SK-N-SH (cell line): Measurements from ENCODE around the gene SP2. TPM values are rescaled to one million over a fixed set of nuclear protein-coding genes. Genes with fewer than 3 reads are reported as not detected.

ENCODE experiments used
- CTCF ChIA-PET: fragments of 300-600, 350-600 bp; formaldehyde crosslinking; extraction: SDS; loops from one replicate; lab custom pipeline; 2021; lab: Yijun Ruan, JAX
- POLR2A ChIA-PET: fragments of 350-600 bp; sonication (Branson Sonifier 250); formaldehyde crosslinking; extraction: SDS; loops from one replicate; lab custom pipeline; 2020; ENCODE audit warnings: antibody characterized with exemption, inconsistent platforms; lab: Yijun Ruan, JAX
- DNase-seq: peaks from one replicate; pipeline ENCODE4 v3.0.0; 2012
- H2AFZ ChIP-seq: fragments of 200-600 bp; sonication (generic); 2 replicates; pipeline ENCODE4 v1.8.1; 2016; ENCODE audit warnings: antibody characterized with exemption, mild to moderate bottlenecking, low read depth
- H3F3A ChIP-seq: fragments of 200-600 bp; sonication (generic); replicated peaks from 2 replicates; pipeline ENCODE3; 2016; ENCODE audit warnings: antibody characterized with exemption, mild to moderate bottlenecking; ENCODE audit not compliant: insufficient read depth
- H3K27ac ChIP-seq, 2 experiments: fragments of 200-500 bp in 1 of 2; fragments of 200-600 bp in 1 of 2; sonication (Bioruptor generic) in 1 of 2; sonication (generic), shearing (Covaris generic) in 1 of 2; 2 replicates each; pipeline versions ENCODE4 v1.5.1 to v1.6.1; 2014 to 2016; ENCODE audit warnings: low read depth in 2 of 2, inconsistent platforms in 1 of 2, low read length in 1 of 2, mild to moderate bottlenecking in 1 of 2, mixed read lengths in 1 of 2
- H3K27me3 ChIP-seq: fragments of 200-600 bp; sonication (generic), shearing (Covaris generic); 2 replicates; pipeline ENCODE4 v1.6.1; 2016; ENCODE audit warnings: mixed run types; ENCODE audit not compliant: insufficient read depth
- H3K36me3 ChIP-seq, 2 experiments: fragments of 200-500 bp in 1 of 2; fragments of 200-600 bp in 1 of 2; sonication (Bioruptor generic) in 1 of 2; sonication (generic) in 1 of 2; replicated peaks in 1 of 2; 2 replicates each; pipeline versions ENCODE3 to v1.5.1; 2014 to 2016; ENCODE audit warnings: low read length in 1 of 2, mild to moderate bottlenecking in 1 of 2; ENCODE audit not compliant: insufficient read depth in 2 of 2, control insufficient read depth in 1 of 2
- H3K4me1 ChIP-seq, 2 experiments: fragments of 200-500 bp in 1 of 2; fragments of 200-600 bp in 1 of 2; sonication (Bioruptor generic) in 1 of 2; sonication (generic), shearing (Covaris generic) in 1 of 2; 2 replicates each; pipeline versions ENCODE4 v1.5.1 to v1.6.1; 2014 to 2016; ENCODE audit warnings: low read depth in 1 of 2, low read length in 1 of 2, mixed run types in 1 of 2; ENCODE audit not compliant: insufficient read depth in 2 of 2, control insufficient read depth in 1 of 2
- H3K4me2 ChIP-seq: fragments of 200-600 bp; sonication (generic), shearing (Covaris generic); 2 replicates; pipeline ENCODE4 v1.6.1; 2017; ENCODE audit warnings: mixed run types
- H3K4me3 ChIP-seq, 2 experiments: fragments of 200-500 bp in 1 of 2; fragments of 200-600 bp in 1 of 2; sonication (Bioruptor generic) in 1 of 2; sonication (generic), shearing (Covaris generic) in 1 of 2; 2 replicates each; pipeline versions ENCODE4 v1.5.1 to v1.8.1; 2014 to 2016; ENCODE audit warnings: low read depth in 2 of 2, inconsistent platforms in 1 of 2, low read length in 1 of 2, mild to moderate bottlenecking in 1 of 2, mixed read lengths in 1 of 2, moderate library complexity in 1 of 2
- H3K79me2 ChIP-seq: fragments of 200-600 bp; sonication (generic); 2 replicates; pipeline ENCODE4 v1.8.1; 2017; ENCODE audit warnings: mild to moderate bottlenecking; ENCODE audit not compliant: insufficient read depth
- H3K9ac ChIP-seq: fragments of 200-600 bp; sonication (generic); 2 replicates; pipeline ENCODE4 v1.6.1; 2017; ENCODE audit warnings: mixed run types
- H3K9me2 ChIP-seq: fragments of 200-600 bp; sonication (generic); 2 replicates; pipeline ENCODE4 v1.6.1; 2017; ENCODE audit warnings: mixed run types
- H3K9me3 ChIP-seq: fragments of 200-600 bp; sonication (generic); 2 replicates; pipeline ENCODE4 v1.6.1; 2017; ENCODE audit warnings: mixed run types, mild to moderate bottlenecking, moderate library complexity
- H4K20me1 ChIP-seq: fragments of 200-600 bp; sonication (generic); 2 replicates; pipeline ENCODE4 v1.6.1; 2017; ENCODE audit warnings: mild to moderate bottlenecking, mixed run types; ENCODE audit not compliant: insufficient read depth
- ELF1 ChIP-seq: IDR thresholded peaks from 2 replicates; pipeline ENCODE4 v1.4.0; 2012
- EZH2phosphoT487 ChIP-seq: fragments of 200-600 bp; sonication (generic); IDR thresholded peaks from 2 replicates; pipeline ENCODE4 v1.6.1; 2017; ENCODE audit warnings: low read depth, mixed run types, mild to moderate bottlenecking, antibody characterized with exemption, moderate library complexity, borderline replicate concordance
- FOSL2 ChIP-seq: IDR thresholded peaks from 2 replicates; pipeline ENCODE4 v1.4.0; 2012; ENCODE audit warnings: low read depth, mild to moderate bottlenecking, moderate library complexity, borderline replicate concordance
- FOXM1 ChIP-seq: IDR thresholded peaks from 2 replicates; pipeline ENCODE4 v1.4.0; 2012; ENCODE audit warnings: low read depth, mild to moderate bottlenecking
- GABPA ChIP-seq: IDR thresholded peaks from 2 replicates; pipeline ENCODE4 v1.4.0; 2012; ENCODE audit warnings: low read depth, mild to moderate bottlenecking
- GATA2 ChIP-seq: sonication (generic); formaldehyde crosslinking; IDR thresholded peaks from 2 replicates; pipeline ENCODE4 v1.5.0; 2020; ENCODE audit warnings: mild to moderate bottlenecking, missing genetic modification reagents
- POLR2AphosphoS5 ChIP-seq: IDR thresholded peaks from 2 replicates; pipeline ENCODE4 v1.6.1; 2012; ENCODE audit warnings: low read depth, low read length
- RFX5 ChIP-seq: IDR thresholded peaks from 2 replicates; pipeline ENCODE4 v1.6.1; 2012; ENCODE audit warnings: mild to moderate bottlenecking, improper control_type of control experiment, low read length
- RXRA ChIP-seq: IDR thresholded peaks from 2 replicates; pipeline ENCODE4 v1.4.0; 2012; ENCODE audit warnings: low read depth, mild to moderate bottlenecking, borderline replicate concordance
- YY1 ChIP-seq: IDR thresholded peaks from 2 replicates; pipeline ENCODE4 v1.4.0; 2012; ENCODE audit warnings: low read depth, mild to moderate bottlenecking
- WGBS: methylation state at CpG from one replicate; pipeline ENCODE4 v1.1.6; 2017; ENCODE audit warnings: low lambda C conversion rate; 5-methylcytosine and 5-hydroxymethylcytosine counted together
- polyA plus RNA-seq, 3 experiments: library from polyadenylated mRNA; depleted of rRNA; stranded (reverse); fragments of >200 nt; gene quantifications; 2 replicates each; pipeline ENCODE4 v1.2.3, GENCODE V29; 2012
- TF ChIP-seq, protein P1 (sequence below): fragments of 200-600 bp; sonication (generic); IDR thresholded peaks from 2 replicates; pipeline ENCODE4 v1.6.1; 2017; ENCODE audit warnings: antibody characterized with exemption, mild to moderate bottlenecking, moderate library complexity
- TF ChIP-seq, protein P2 (sequence below): IDR thresholded peaks from 2 replicates; pipeline ENCODE4 v1.4.0; 2012; ENCODE audit warnings: low read depth, borderline replicate concordance
- TF ChIP-seq, protein P3 (sequence below): IDR thresholded peaks from 2 replicates; pipeline ENCODE4 v1.4.0; 2012; ENCODE audit warnings: low read depth, borderline replicate concordance
- TF ChIP-seq, protein P4 (sequence below): IDR thresholded peaks from 2 replicates; pipeline ENCODE4 v1.6.1; 2012; ENCODE audit warnings: mild to moderate bottlenecking, low read depth, low read length, moderate library complexity

SP2 gene
- polyA plus RNA-seq, 1 of the 3 experiments (the other 2 are of a cell fraction) = 16.7 TPM

DNA sequence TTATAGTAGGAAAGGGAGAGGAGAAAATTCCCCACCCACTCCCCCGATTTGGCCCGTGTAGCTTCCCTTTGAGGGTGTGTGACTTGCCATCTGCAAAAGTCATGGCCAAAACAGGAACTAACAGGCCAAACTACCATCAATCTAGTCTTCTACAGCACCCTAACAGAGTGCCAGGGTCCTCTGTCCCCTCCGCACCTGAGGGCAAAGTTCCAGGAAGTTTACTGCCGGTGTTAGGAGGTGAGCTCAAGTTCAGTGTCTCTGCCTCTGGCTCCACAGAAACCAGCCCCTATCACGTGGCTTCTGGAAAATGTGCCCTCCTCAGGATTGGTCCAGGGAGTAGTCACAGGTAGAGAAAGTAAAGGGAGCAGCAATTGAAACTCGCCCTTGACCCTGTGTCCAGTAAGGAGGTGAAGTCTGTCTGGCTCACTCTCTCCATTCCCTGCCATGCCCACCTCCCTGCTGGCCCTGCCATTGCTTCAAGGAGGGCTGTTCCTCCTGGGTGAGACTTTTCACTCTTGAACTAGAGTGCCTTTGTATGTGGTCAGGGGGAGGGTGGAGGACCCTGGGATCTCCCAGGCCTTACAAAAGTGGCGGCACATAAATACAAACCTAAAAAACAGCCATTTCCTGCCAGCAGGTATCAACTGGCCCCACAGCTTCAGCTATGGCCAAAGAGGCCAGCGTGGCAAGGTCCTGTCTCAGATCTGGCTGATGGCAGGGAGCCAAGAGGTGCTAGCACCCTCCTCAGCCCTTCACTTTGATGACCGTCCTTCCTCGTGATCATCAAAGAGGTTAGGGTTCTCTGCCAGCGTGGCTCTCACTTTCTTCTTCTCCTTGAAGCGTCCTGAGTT is 56.4 kb downstream of the SP2 start:
- H3K4me1 ChIP-seq = peaks cover 11% of the 10 kb centered on the region in 2 experiments
- POLR2A ChIA-PET = interaction anchor here (1.0 kb wide), 1 partner anchor 96 kb away, joined by 3 read pairs; the partner anchor contains the start of gene NFE2L1
- CTCF ChIA-PET = interaction anchor here (1.3 to 41.6 kb wide), 8 partner anchors 4 to 96 kb away, joined by 3 to 1216 read pairs (median 80); partner anchors contain the start of genes CDK5RAP3, PNPO and PRR15L
- H3K9me3 ChIP-seq = no peaks in the 10 kb centered on the region
- no peak for DNase-seq
- no peak for TF ChIP-seq FOSL2
- TF ChIP-seq, protein P1, sequence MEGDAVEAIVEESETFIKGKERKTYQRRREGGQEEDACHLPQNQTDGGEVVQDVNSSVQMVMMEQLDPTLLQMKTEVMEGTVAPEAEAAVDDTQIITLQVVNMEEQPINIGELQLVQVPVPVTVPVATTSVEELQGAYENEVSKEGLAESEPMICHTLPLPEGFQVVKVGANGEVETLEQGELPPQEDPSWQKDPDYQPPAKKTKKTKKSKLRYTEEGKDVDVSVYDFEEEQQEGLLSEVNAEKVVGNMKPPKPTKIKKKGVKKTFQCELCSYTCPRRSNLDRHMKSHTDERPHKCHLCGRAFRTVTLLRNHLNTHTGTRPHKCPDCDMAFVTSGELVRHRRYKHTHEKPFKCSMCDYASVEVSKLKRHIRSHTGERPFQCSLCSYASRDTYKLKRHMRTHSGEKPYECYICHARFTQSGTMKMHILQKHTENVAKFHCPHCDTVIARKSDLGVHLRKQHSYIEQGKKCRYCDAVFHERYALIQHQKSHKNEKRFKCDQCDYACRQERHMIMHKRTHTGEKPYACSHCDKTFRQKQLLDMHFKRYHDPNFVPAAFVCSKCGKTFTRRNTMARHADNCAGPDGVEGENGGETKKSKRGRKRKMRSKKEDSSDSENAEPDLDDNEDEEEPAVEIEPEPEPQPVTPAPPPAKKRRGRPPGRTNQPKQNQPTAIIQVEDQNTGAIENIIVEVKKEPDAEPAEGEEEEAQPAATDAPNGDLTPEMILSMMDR = no peak
- no peak for TF ChIP-seq RXRA
- TF ChIP-seq, protein P2, sequence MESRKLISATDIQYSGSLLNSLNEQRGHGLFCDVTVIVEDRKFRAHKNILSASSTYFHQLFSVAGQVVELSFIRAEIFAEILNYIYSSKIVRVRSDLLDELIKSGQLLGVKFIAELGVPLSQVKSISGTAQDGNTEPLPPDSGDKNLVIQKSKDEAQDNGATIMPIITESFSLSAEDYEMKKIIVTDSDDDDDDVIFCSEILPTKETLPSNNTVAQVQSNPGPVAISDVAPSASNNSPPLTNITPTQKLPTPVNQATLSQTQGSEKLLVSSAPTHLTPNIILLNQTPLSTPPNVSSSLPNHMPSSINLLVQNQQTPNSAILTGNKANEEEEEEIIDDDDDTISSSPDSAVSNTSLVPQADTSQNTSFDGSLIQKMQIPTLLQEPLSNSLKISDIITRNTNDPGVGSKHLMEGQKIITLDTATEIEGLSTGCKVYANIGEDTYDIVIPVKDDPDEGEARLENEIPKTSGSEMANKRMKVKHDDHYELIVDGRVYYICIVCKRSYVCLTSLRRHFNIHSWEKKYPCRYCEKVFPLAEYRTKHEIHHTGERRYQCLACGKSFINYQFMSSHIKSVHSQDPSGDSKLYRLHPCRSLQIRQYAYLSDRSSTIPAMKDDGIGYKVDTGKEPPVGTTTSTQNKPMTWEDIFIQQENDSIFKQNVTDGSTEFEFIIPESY = no peak
- TF ChIP-seq FOXM1 = no peak
- no peak for TF ChIP-seq POLR2AphosphoS5
- TF ChIP-seq, protein P3, sequence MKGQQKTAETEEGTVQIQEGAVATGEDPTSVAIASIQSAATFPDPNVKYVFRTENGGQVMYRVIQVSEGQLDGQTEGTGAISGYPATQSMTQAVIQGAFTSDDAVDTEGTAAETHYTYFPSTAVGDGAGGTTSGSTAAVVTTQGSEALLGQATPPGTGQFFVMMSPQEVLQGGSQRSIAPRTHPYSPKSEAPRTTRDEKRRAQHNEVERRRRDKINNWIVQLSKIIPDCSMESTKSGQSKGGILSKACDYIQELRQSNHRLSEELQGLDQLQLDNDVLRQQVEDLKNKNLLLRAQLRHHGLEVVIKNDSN = no peak
- no peak overlapping the region for H2AFZ ChIP-seq
- no peak overlapping the region for H3K9ac ChIP-seq
- no peak overlapping the region for H3K27ac ChIP-seq
- peaks cover 9% of the 10 kb centered on the region for H3F3A ChIP-seq
- no peaks in the 10 kb centered on the region for H3K9me2 ChIP-seq
- H3K27me3 ChIP-seq = no peaks in the 10 kb centered on the region
- H3K4me2 ChIP-seq = no peak overlapping the region
- no peak overlapping the region for H3K4me3 ChIP-seq
- no peaks in the 10 kb centered on the region for H4K20me1 ChIP-seq
- H3K36me3 ChIP-seq = peaks cover 3 to 11% of the 10 kb centered on the region in 2 experiments
- no peaks in the 10 kb centered on the region for H3K79me2 ChIP-seq
- WGBS = 90% methylated on average over 12 of the region's 12 CpGs

DNA sequence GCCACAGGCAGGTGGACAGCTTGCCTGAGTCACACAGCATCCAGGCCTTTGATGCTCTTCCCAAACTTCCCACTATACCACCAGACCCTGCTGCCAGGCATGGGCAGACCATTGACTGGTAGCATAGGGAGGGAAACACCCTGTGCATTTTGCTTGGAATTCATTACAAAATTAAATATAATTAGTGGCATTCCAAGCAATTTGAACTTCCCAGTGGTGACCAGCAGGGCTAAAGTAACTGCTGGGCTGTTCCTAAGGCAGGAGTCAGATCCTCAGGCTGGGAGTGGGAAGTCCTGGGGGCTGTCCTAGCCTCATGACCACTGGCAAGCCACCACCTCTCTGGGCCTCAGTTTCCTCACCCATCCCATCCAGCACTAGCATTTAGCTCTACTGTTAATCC is 57.9 kb downstream of the SP2 start:
- no peak overlapping the region for H3K9ac ChIP-seq
- peaks cover 0 to 2% of the 10 kb centered on the region in 2 experiments for H3K36me3 ChIP-seq
- CTCF ChIA-PET = interaction anchor here (0.9 to 41.6 kb wide), 7 partner anchors 3 to 113 kb away, joined by 3 to 1216 read pairs (median 4); partner anchors contain the start of genes CDK5RAP3, PNPO, PRR15L and SCRN2
- no peaks in the 10 kb centered on the region for H3K9me2 ChIP-seq
- H3K4me2 ChIP-seq = no peak overlapping the region
- no peak for DNase-seq
- no peak overlapping the region for H3K27ac ChIP-seq
- no peaks in the 10 kb centered on the region for H3K27me3 ChIP-seq
- no peak overlapping the region for H2AFZ ChIP-seq
- H3K9me3 ChIP-seq = no peaks in the 10 kb centered on the region
- no peaks in the 10 kb centered on the region for H4K20me1 ChIP-seq
- POLR2A ChIA-PET = interaction anchor here (1.4 kb wide), 1 partner anchor 12 kb away, joined by 5 read pairs; no protein-coding TSS in a partner anchor
- H3F3A ChIP-seq = peaks cover 2% of the 10 kb centered on the region
- H3K79me2 ChIP-seq = no peaks in the 10 kb centered on the region
- H3K4me1 ChIP-seq = peaks cover 10 to 15% of the 10 kb centered on the region in 2 experiments
- no peak overlapping the region for H3K4me3 ChIP-seq
- TF ChIP-seq, protein P2 = no peak
- TF ChIP-seq RFX5 (no peak), EZH2phosphoT487 (no peak), GABPA (no peak), YY1 (no peak), RXRA (no peak), ELF1 (no peak), GATA2 (CRISPR knock-in tag) (no peak), FOXM1 (no peak)
- TF ChIP-seq, protein P4, sequence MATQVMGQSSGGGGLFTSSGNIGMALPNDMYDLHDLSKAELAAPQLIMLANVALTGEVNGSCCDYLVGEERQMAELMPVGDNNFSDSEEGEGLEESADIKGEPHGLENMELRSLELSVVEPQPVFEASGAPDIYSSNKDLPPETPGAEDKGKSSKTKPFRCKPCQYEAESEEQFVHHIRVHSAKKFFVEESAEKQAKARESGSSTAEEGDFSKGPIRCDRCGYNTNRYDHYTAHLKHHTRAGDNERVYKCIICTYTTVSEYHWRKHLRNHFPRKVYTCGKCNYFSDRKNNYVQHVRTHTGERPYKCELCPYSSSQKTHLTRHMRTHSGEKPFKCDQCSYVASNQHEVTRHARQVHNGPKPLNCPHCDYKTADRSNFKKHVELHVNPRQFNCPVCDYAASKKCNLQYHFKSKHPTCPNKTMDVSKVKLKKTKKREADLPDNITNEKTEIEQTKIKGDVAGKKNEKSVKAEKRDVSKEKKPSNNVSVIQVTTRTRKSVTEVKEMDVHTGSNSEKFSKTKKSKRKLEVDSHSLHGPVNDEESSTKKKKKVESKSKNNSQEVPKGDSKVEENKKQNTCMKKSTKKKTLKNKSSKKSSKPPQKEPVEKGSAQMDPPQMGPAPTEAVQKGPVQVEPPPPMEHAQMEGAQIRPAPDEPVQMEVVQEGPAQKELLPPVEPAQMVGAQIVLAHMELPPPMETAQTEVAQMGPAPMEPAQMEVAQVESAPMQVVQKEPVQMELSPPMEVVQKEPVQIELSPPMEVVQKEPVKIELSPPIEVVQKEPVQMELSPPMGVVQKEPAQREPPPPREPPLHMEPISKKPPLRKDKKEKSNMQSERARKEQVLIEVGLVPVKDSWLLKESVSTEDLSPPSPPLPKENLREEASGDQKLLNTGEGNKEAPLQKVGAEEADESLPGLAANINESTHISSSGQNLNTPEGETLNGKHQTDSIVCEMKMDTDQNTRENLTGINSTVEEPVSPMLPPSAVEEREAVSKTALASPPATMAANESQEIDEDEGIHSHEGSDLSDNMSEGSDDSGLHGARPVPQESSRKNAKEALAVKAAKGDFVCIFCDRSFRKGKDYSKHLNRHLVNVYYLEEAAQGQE = no peak
